Small intestine (tissue), 7 donors: ENCODE data around the gene OGG1. TPM values are rescaled to one million over a fixed set of nuclear protein-coding genes. Genes with fewer than 3 reads are reported as not detected.

ENCODE experiments used
- DNase-seq, 2 donors: peaks; one replicate each; pipeline versions ENCODE4 v3.0.0 to v3.0.0-alpha.2; 2013
- FAIRE-seq: peaks from 2 replicates; lab custom pipeline; 2012; peaks lifted over from hg19 to GRCh38; lab: Jason Lieb, UNC
- H3K27ac ChIP-seq, 3 donors: one replicate each; pipeline ENCODE4 v1.5.1; 2013; ENCODE audit warnings: low read length in 2 of 3, mild to moderate bottlenecking in 2 of 3, control low read depth in 1 of 3, inconsistent platforms in 1 of 3, low read depth in 1 of 3, moderate library complexity in 1 of 3
- H3K27me3 ChIP-seq, 3 donors: one replicate each; pipeline ENCODE4 v1.6.1; 2013; ENCODE audit warnings: low read length in 3 of 3, inconsistent platforms in 1 of 3; ENCODE audit not compliant: control insufficient read depth in 3 of 3, insufficient read depth in 3 of 3
- H3K36me3 ChIP-seq, 3 donors: one replicate each; pipeline ENCODE4 v1.6.1; 2013; ENCODE audit warnings: low read length in 3 of 3, inconsistent platforms in 1 of 3, low read depth in 1 of 3, mild to moderate bottlenecking in 1 of 3, moderate library complexity in 1 of 3; ENCODE audit not compliant: control insufficient read depth in 3 of 3, insufficient read depth in 2 of 3
- H3K4me1 ChIP-seq, 3 donors: one replicate each; pipeline ENCODE4 v1.6.1; 2013; ENCODE audit warnings: low read length in 2 of 3, inconsistent platforms in 1 of 3, low read depth in 1 of 3, mild to moderate bottlenecking in 1 of 3, moderate library complexity in 1 of 3; ENCODE audit not compliant: control insufficient read depth in 3 of 3, insufficient read depth in 2 of 3
- H3K4me3 ChIP-seq, 3 donors: one replicate each; pipeline ENCODE4 v1.5.1; 2013; ENCODE audit warnings: low read length in 3 of 3, control low read depth in 1 of 3, inconsistent platforms in 1 of 3, low read depth in 1 of 3, mild to moderate bottlenecking in 1 of 3, moderate library complexity in 1 of 3
- H3K9me3 ChIP-seq, 2 donors: one replicate each; pipeline ENCODE4 v1.6.1; 2013; ENCODE audit warnings: low read depth in 1 of 2, low read length in 1 of 2; ENCODE audit not compliant: control insufficient read depth in 2 of 2, insufficient read depth in 1 of 2
- WGBS, 3 donors: extraction: QIAGEN DNeasy Blood & Tissue Kit; methylation state at CpG; one replicate each; pipeline ENCODE4 v1.1.7; 2013; 5-methylcytosine and 5-hydroxymethylcytosine counted together
- polyA plus RNA-seq, 4 donors: library from polyadenylated mRNA; stranded (reverse) in 3 of 4; unstranded in 1 of 4; fragments of 200-250 nt in 3 of 4; fragments of 120-200 nt in 1 of 4; gene quantifications; one replicate each; pipeline versions ENCODE4 v1.2.1 to v1.2.3, GENCODE V29; 2013
- donor health status: healthy with polysubstance abuse.
- donor health status: control.
- donor health status: control.
- donor health status: Bipolar disorder and iron deficiency.
- donor health status: healthy.

OGG1 gene
- polyA plus RNA-seq, 4 donors = 25.4 to 111 (median 43.1) TPM

DNA sequence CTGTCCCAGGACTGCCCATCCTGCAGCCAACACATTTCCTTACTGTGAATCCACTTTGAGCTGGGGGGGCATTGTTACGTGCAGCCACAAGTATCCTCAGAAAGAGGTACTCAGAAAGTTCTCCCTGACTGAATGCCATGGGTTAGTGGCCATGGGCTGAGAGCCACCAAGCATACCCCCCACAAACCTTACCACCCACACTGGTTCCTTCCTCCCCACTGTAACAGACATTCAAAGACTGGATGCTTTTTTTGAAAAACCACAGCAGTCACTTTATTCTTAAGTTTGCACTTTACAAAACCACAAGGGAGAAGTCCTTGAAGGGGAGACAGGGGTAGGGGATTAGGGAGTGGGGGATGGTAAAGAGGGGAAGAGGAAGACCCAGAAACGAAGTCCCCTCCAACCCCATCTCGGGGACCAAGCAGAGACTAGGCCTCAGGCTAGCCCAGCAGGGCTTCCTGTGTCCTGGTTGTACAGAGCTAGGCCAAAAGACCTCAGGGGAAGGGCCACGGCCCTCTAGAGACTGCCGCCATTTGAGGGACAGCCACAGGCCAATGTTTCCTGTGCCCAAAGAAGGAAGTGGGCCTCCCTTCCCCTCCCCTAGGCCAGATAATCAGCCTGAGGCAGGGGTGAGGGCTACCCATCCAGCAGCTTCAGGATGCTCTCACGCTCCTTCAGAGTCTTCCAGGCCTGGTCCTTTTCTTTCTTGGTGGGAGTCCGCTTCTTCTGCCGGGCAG is 30.1 kb downstream of the OGG1 start:
- Histone ChIP-seq H3K27me3 (no peaks in the 10 kb centered on the region), H3K4me3 (no peak overlapping the region), H3K36me3 (peaks cover 4 to 38% (median 5%) of the 10 kb centered on the region in 3 donors), H3K9me3 (no peaks in the 10 kb centered on the region), H3K27ac (peak overlapping the region; percentile 15 to 86 (median 57)), H3K4me1 (peaks cover 6 to 56% (median 13%) of the 10 kb centered on the region in 3 donors)
- 63 to 82% (median 72%) methylated on average over 8 of the region's 8 CpGs for WGBS, 3 donors
- FAIRE-seq (no peak), DNase-seq (no peak)

DNA sequence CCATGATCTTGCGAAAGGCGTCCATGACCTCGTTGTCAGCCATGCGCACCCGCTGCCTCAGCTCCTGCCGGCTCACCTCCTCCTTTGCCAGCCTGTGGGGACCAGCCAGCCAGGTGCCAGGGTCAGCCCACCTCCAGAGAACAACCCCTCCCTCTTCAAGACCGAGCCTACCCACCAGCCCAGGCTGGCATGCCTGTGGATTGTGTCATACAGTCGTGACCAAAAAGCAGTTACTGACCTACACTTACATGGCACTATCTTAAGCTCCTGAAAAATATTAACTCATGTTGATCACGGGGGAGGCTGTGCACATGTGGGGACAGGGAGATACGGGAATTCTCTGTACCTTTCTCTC is 30.7 kb downstream of the OGG1 start:
- Histone ChIP-seq H3K4me3 (no peak overlapping the region), H3K36me3 (peaks cover 5 to 42% (median 8%) of the 10 kb centered on the region in 3 donors), H3K27me3 (no peaks in the 10 kb centered on the region), H3K27ac (peak overlapping the region; percentile 15 to 86 (median 57)), H3K9me3 (no peaks in the 10 kb centered on the region), H3K4me1 (peaks cover 6 to 56% (median 13%) of the 10 kb centered on the region in 3 donors)
- DNase-seq = peak in 1 of 2 donors; percentile 74
- no peak for FAIRE-seq
- WGBS, 3 donors = 62 to 68% (median 64%) methylated on average over 10 of the region's 10 CpGs

DNA sequence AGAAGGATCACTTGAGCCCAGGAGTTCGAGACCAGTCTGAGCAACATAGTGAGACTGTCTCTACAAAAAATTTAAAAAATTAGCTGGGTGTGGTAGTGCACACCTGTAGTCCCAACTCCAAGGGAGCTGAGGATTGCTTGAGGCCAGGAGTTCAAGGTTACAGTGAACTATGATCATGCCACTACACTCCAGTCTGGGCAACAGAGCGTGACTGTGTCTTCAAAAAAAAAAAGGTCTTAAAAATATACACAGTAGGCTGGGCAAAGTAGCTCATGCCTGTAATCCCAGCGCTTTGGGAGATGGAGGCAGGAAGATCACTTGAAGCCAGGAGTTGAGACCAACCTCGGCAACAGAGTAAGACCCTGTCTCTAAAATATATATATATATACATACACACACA is 31.2 kb downstream of the OGG1 start:
- no peaks in the 10 kb centered on the region for H3K27me3 ChIP-seq
- H3K4me3 ChIP-seq = no peak overlapping the region
- peaks cover 6 to 56% (median 13%) of the 10 kb centered on the region in 3 donors for H3K4me1 ChIP-seq
- peak in 1 of 2 donors; percentile 36 for DNase-seq
- no peaks in the 10 kb centered on the region for H3K9me3 ChIP-seq
- 48 to 72% (median 61%) methylated on average over 4 of the region's 4 CpGs for WGBS, 3 donors
- no peak for FAIRE-seq
- peaks cover 5 to 47% (median 8%) of the 10 kb centered on the region in 3 donors for H3K36me3 ChIP-seq
- H3K27ac ChIP-seq = peak overlapping the region in 1 of 3 donors; percentile 86

DNA sequence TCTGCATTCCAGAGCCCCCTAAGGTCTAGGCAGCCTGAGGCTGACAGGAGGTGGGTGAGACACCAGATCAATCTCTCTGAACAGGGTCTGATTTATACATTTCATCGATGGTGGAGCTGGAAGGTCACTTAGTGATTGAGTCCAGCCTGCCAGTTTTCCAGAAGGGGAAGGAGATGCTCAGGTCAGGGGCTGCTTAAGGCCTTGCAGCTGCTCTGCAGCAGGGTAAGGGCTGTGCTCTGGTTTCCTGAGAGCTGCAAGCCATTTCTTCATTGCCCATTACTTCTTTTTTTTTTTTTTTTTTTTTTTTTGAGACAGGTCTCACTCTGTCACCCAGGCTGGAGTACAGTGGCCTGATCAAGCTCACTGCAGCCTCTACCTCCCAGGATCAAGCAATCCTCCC is 31.8 kb downstream of the OGG1 start:
- Histone ChIP-seq H3K4me3 (no peak overlapping the region), H3K36me3 (peaks cover 5 to 51% (median 12%) of the 10 kb centered on the region in 3 donors), H3K4me1 (peaks cover 6 to 56% (median 13%) of the 10 kb centered on the region in 3 donors), H3K9me3 (no peaks in the 10 kb centered on the region), H3K27me3 (no peaks in the 10 kb centered on the region), H3K27ac (peak overlapping the region in 2 of 3 donors; percentile 4 to 86)
- 53 to 70% (median 57%) methylated on average over 1 of the region's 1 CpG for WGBS, 3 donors
- DNase-seq (no peak), FAIRE-seq (no peak)

DNA sequence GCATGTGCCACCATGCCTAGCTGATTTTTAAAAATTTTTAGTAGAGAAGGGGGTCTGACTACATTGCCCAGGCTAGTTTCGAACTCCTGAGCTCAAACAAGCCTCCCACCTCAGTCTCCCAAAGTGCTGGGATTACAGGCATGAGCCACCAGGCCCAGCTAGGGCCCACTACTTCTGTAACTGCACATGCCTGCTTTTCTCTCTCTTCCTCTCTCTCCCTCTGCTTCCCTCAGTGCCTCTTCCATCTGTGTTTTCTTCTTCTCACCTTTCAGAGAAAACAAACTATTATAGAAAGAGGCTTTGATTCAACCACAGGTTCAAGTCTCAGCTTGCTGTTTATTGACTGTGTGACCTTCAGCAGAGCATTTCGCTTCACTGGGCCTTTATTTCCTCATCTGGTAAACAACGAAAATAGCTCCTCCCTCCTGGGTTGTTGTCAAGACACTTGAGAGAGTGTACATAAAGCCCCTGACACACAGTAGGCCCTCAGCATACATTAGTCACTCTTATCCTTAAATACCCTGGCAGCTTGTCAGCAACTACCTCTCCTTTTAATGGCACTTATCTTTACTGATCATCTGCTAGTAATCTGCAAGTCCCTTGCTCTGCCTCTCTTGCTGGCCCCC is 32.3 kb downstream of the OGG1 start:
- 52 to 60% (median 58%) methylated on average over 3 of the region's 3 CpGs for WGBS, 3 donors
- H3K27ac ChIP-seq = peak overlapping the region in 1 of 3 donors; percentile 86
- peaks cover 6 to 53% (median 13%) of the 10 kb centered on the region in 3 donors for H3K4me1 ChIP-seq
- no peaks in the 10 kb centered on the region for H3K9me3 ChIP-seq
- no peak for DNase-seq
- H3K27me3 ChIP-seq = no peaks in the 10 kb centered on the region
- FAIRE-seq = no peak
- H3K4me3 ChIP-seq = no peak overlapping the region
- peaks cover 6 to 55% (median 14%) of the 10 kb centered on the region in 3 donors for H3K36me3 ChIP-seq

DNA sequence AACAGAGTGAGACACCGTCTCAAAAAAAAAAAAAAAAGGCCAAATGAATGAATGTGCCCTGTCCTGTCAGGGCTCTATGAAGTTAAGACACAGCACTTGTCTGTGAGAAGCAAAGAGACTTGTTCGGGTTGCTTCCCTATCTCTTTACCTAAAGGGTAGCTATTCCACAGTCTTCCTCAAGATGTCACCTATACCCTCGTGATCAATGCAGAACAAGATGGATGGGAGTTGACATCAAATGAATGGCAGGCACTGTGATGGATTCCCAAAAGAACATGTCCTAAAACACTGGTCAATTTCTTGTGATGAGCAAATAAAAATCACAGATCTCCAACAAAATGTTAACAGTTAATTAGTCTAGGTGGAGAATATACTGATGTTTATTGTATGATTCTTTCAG is 33.0 kb downstream of the OGG1 start:
- Histone ChIP-seq H3K4me1 (peaks cover 6 to 53% (median 15%) of the 10 kb centered on the region in 3 donors), H3K36me3 (peaks cover 7 to 61% (median 14%) of the 10 kb centered on the region in 3 donors), H3K27me3 (no peaks in the 10 kb centered on the region), H3K9me3 (no peaks in the 10 kb centered on the region), H3K27ac (no peak overlapping the region), H3K4me3 (no peak overlapping the region)
- WGBS, 3 donors = 17 to 47% (median 22%) methylated on average over 2 to 3 of the region's 3 CpGs
- DNase-seq (no peak), FAIRE-seq (no peak)

DNA sequence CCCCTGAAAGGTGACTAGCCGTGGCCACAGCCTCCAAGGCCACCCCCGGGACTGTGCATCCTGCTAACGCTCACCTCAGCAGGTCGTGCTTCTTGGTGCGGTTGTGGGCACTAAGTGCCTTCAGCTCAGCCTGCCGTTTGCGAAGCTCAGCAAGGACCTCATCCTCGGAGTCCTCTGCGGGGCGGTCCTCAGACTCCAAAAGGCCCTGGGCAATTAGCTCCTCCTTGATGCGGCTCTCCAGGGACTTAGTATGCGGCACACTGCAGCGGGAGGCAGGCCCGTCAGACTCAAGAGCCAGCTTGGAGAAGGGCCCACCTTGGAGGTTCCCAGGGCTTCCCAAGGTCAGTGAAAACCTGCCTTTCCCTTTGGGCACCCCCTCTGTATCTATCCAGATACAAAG is 34.2 kb downstream of the OGG1 start:
- DNase-seq (no peak), FAIRE-seq (no peak)
- Histone ChIP-seq H3K9me3 (no peaks in the 10 kb centered on the region), H3K27ac (no peak overlapping the region), H3K4me3 (no peak overlapping the region), H3K27me3 (no peaks in the 10 kb centered on the region), H3K36me3 (peaks cover 7 to 70% (median 14%) of the 10 kb centered on the region in 3 donors), H3K4me1 (peaks cover 2 to 42% (median 16%) of the 10 kb centered on the region in 3 donors)
- WGBS, 3 donors = 92 to 95% (median 94%) methylated on average over 14 of the region's 14 CpGs

DNA sequence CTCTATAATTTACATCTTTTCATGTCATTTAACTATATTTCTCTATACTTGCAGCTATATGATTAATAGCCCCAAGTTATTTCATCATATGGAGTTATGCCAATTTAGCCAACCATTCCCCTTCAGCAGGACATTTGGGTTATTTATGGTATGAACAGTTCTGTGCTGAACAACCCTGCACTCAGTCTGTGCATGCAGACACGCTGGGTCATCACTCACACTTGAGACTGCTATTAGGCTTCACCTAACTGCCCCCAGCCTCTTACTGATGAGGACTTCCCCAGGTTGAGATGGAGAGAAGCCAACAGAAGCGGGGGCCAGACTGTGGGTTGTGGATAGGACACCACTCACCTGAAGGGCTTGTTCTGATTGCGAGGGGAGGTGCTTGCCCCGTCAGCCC is 35.2 kb downstream of the OGG1 start:
- H3K36me3 ChIP-seq = peaks cover 11 to 72% (median 14%) of the 10 kb centered on the region in 3 donors
- no peak for FAIRE-seq

More for the DNA sequence above, 35.2 kb downstream of the OGG1 start:
- Histone ChIP-seq H3K9me3 (no peaks in the 10 kb centered on the region), H3K27me3 (no peaks in the 10 kb centered on the region), H3K4me1 (peaks cover 2 to 32% (median 10%) of the 10 kb centered on the region in 3 donors), H3K4me3 (no peak overlapping the region), H3K27ac (no peak overlapping the region)
- no peak for DNase-seq
- WGBS, 3 donors = 91 to 98% (median 96%) methylated on average over 4 of the region's 4 CpGs
